Hematopoietic multipotent progenitor cell treated with erythropoietin and hydrocortisone succinate and interleukin-3 and kit ligand, for 17 days (in vitro differentiated cells): ENCODE data around the gene RAI14.
"Not testable (repeated sequence)": the region's sequence is repeated elsewhere in the genome, so short reads cannot be mapped to it uniquely, and the experiment has no call there.

ENCODE experiments used
- DNase-seq: peaks from one replicate; pipeline ENCODE4 v3.0.0-alpha.2; 2015; ENCODE audit warnings: low spot score

RAI14 gene

DNA sequence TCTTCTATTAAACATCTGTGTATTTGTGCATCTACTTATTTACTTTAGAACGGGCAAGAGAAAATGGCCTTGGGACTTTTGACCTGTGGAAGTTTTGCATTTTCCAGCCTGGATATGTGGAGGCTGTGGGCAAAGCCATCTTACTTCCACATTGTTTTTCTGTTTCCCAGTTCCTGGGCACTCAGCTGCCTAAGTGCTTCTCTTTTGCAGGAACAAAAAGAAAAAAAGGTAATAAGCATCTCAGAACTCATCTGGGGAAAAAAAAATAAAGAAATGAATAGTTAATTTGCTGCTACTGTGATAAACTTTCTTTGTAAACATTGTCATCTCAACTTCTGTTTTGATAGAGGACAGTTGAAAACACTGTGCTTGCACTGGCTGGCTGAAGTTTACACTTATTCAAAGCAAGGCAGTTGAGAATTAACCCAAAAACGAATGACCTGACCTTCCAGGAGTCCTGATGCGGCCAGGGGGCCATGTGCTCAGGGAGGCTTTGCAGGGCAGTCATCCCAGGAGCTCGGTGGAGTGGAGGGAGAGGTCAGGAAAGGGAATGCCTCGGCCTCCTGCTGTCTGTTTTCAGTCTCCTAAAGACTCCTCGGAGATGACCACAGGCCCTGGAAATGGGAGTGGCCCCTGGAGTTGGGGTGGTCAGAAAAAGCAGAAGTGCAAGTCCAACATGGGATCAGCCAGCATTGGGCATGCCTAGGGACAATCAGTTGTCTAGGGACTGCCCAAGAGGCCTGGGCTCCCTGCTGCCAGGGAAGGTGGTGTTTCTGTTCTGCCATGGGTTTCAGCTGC is 75.5 kb downstream of the RAI14 start:
- no peak for DNase-seq

DNA sequence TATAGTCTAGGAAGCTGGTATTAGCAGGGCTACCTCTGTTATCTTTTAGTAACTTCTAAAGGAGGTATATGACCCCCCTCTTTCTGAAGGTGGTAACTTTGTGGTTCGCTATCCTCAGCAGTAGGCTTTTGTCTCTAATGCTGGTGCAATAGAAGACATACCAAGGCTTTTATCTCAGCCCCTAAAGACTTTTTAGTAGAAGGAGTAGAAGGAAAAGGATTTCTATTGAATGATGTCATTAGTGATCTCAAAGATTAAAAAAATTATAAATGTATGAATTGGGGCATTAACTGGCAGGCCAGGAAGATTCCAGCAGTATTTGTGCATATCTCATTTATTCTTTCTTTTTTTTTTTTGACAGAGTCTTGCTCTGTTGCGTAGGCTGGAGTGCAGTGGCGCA is 78.2 kb downstream of the RAI14 start:
- DNase-seq = no peak

DNA sequence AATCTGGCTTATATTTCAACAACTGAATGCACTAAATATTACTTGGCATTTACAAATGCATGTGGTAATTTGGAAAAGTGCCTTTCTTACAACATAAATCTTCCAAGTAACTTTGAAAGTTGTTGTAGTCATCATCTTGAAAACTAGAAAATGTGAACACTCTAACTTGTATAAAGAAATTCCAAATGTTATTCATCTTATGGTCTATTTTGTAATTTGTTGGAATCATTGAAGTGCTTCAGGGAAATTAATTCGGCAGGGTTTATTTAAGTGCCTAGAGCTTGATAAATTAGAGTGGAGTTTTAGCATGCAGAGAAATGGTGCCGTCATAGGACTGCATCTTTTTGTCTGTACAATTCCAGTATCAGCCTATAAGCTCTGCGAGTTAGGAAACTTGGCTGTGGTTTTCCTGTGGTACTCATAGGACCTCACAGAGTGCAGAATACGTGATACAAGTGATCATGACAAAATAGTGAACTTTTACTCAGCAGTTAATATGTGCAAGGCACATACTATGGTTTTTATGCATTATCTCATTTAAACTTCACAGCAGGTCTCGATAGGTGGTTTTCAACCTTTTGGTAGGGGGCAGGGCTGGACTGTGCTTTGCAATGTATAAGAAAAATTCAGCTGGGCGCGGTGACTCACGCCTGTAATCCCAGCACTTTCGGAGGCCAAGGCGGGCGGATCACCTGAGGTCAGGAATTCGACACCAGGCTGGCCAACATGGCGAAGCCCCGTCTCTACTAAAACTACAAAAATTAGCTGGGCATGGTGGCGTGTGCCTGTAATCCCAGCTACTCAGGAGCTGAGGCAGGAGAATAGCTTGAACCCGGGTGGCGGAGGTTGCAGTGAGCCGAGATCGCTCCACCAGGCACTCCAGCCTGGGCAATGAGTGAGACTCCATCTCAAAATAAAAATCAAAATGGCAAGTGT is 79.6 kb downstream of the RAI14 start:
- no peak for DNase-seq

DNA sequence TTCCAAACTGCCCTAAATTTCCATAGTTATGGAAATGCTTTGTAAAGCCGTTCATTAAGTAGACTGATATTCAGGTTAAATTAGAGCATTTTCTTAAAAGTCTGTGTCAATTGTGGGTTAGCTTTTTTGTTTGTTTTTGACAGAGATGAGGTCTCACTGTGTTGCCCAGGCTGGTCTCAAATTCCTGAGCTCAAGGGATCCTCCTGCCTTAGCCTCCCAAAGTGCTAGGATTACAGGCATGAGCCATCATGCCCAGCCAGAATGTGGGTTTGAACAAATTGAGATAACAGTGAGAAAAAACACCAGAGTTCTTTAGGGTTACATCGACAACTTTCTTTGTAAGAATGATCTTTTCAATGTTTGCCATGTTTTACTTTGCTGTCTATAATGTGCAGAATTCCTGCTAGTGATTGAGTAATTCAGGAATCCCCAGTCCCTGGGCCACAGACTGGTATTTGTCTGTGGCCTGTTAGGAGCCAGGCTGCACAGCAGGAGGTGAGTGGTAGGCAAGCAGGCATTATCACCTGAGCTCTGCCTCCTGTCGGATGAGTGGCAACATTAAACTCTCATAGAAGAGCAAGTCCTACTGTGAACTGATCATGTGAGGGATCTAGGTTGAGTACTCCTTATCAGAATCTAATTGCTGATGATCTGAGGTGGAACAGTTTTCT is 80.5 kb downstream of the RAI14 start:
- no peak for DNase-seq

DNA sequence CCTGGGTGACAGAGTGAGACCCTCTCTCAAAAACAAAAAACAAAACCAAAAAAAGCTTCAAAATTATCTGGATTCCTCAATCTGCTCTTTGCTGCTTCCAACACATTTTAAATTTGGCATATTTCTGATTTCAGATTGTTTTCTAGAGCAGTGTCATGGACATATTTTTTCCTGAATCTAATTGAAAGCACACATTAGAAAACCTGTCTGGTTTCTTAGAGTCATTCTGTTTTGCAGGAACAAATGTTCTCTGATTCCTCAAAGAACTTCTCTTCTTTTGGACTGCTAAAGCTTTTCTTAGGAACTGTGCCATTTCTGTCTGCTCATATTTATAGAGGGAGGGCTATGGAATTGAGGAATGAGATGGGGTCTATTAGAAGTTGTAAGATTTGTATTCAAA is 81.6 kb downstream of the RAI14 start:
- no peak for DNase-seq

DNA sequence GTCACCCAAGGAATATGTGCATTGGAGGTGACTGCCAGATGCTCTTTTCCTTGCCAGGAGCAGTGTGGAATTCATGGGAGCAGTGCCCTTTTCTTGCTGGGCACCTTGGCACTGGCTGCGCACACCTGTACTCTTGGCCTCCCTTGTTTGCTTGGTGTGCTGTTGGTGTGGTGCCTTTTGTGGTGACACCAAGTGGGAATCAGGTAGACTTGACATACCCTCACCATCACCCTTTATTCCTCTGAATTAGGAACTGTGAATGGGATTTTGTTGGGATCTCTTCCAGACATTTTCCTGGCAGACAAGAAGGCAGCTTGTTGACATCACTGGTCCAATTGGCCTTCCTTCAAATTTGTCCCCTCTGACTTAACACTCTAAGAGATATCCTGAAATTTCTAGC is 82.3 kb downstream of the RAI14 start:
- DNase-seq = no peak

DNA sequence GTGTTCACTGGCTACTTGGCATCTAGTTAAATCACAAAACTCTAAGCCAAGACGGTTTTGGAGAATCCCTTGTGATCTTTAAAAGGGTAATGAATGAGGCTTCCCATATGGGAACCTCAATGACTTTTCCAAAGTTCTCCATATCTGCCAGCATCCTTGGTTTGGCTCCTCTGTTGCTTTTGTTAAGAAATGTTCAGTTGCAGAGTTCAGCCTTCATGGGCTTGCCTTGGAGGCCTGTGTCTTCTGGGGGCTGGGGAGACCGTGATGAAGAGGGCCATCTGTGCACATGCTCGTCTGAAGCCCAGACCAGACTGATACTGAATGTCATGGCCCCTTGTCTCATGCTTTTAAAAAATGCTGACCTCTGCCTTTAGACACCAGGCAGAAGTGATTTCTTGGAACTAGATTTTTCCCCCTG is 84.3 kb downstream of the RAI14 start:
- no peak for DNase-seq

DNA sequence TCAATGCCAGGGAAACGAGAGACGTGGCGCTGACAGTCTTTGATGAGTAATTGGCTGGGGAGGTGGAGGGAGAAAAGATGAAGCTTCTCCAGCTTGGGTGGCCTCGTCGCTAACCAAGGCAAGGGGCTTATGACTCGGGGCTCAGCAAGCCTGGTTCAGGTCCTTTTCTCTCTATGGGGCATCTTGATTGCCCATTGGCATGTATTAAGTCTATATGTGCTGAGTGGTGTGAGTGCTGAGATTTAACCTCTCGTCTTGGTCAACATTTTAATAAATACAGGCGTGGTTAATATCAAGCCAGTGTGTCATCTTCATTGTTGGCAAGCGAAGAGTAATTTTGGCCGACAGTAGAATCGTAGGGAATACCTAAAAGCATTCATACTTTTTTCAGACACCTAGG is 85.9 kb downstream of the RAI14 start:
- DNase-seq = no peak

DNA sequence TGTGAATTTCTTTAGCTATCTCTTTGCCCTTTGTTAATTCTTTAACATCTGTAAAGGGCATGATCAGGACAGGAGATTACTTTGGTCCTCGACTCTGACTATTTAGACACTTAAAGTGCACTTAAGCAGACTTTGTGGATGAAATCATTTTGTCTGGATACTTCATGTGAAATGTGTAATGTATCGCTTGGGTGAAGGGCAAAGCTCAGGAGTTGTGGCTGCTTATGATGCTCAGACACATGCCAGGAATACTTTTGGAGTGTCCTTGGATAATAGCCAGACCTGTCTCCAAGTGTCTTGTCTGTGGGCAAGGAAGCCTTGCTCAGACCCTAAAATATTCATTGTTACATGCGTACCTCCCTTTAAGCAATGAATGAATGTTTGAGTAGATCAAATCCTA is 87.8 kb downstream of the RAI14 start:
- no peak for DNase-seq

DNA sequence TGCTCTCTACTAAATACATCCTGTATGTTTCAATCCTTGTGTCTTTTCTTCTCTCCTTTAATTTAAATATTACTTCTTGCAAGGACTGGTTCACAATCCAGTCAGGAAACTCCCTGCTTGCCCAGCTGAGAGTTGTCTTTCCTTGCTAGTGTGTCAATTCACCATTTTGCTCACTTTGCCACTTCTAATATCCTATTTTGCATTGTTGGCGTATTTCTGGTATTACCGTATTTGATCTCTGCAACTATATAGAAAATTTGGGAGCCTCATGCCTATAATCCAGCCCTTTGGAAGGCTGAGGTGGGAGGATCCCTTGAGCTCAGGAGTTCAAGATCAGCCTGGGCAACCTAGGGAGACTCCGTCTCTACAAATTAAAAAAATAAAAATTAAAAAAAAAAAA is 92.3 kb downstream of the RAI14 start:
- no peak for DNase-seq

DNA sequence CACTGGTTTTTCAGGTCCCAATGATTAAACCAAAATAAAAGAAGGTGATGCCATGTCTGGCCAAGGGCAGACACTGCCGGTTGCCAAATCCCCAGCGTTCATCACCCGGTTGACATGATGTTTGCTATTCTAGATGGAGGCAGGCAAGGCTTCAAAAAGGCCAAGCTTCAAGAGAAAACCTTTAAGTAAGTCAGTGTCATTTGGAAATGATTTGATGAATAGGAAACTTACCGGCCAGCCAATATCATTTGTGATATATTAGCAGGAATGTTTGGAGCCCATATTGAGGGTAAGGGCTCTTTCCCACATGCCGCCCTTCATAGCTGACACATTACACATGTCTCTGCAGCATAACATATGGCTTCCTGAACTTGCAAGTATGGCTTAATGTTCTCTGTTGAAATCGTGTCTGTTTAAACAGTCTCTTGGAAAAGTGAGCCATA is 93.3 kb downstream of the RAI14 start:
- DNase-seq = no peak

DNA sequence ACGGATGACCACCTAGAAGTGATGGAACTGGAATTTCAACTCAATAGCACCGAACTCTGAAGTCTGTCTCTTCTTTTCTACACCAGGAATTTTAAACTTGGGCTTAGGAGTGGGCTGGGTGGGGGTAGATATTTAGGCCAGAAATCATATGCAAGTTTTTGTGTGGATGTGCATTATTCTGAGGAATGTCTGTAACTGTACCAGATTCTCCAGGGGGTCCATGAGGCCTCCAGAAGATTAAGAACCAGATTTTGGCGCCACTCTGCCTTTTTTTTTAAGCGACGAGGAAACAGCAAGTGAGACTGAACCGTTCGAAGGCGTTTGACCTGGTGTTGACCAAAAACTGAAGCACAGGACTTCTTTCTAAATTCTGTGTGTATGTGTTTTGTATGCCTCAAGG is 94.1 kb downstream of the RAI14 start:
- no peak for DNase-seq

DNA sequence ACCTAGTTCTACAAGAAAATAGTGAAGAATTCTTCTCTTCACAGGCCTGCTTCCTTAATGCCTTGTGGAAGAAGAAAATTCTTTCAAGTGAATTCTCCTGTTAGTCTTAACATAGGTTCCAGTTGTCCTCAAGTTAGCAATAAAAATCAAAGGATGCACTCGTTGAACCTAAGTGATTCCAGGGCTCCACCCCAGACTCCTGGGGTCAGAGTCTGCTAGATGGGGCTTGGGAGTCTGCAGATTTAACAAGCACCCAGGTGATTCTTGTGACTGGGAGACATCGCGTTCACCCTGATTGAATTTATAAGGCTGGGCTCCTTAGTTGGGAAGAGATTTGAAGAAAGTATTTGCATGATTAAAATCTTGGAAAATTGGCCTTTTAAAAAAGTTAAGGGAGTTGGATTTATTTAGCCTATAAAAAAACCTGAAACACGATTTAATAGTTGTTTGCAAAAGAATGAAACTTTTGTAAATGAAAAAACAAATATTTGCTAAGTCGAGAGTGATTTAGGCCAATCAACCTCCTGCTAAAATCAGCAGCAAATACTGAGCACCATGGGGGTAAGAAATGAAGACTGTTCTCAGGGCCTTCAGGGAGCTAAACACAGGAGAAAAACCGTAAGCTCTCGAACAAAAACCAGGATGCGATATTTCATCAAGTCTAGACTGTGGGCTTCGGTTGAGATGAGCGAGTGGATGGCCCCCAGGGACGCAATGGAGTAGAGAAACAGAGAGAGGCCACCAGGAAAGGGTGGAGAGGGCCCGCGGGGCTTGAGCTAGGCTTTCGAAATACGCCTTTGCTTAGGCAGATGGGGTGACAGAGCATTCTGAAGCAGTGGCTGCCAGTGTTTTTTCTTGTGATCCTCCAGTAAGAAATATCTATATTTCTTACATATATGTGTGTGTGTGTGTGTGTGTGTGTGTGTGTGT is 95.9 kb downstream of the RAI14 start:
- DNase-seq = no peak

DNA sequence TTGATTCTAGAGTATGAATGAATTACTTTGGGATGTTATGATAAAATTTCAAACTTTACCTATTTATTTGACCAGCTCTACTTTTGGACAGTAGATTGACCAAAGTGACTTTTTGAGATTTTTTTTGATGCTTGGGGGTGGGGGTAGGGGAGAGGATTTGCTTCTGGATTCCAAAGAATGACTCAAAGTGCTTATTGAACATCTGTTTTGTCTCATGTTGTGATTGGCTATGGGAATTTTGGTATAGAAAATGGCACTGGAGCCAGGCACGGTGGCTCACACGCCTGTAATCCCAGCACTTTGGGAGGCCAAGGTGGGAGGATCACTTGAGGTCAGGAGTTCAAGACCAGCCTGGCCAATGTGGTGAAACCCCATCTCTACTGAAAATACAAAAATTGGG is 97.1 kb downstream of the RAI14 start:
- not testable (repeated sequence) for DNase-seq

DNA sequence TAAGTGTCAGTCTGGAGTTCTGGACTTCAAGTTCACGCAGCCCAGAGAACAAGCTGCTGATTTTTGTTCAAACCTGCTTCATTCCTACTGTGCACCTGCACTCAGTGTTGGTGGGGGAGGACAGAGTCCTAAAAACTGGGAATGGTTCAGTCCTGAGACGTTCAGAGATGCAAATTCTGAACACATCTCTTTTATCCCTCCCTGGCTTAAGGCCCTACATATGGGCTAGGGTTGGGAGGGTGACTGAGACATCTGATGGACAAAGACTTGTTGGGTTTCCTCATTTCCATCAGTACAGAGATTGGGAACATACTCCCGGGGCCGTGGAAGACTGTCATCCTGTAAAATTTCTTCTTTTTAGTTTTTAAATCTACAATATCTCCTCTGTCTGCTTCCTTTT is 99.8 kb downstream of the RAI14 start:
- DNase-seq = no peak

DNA sequence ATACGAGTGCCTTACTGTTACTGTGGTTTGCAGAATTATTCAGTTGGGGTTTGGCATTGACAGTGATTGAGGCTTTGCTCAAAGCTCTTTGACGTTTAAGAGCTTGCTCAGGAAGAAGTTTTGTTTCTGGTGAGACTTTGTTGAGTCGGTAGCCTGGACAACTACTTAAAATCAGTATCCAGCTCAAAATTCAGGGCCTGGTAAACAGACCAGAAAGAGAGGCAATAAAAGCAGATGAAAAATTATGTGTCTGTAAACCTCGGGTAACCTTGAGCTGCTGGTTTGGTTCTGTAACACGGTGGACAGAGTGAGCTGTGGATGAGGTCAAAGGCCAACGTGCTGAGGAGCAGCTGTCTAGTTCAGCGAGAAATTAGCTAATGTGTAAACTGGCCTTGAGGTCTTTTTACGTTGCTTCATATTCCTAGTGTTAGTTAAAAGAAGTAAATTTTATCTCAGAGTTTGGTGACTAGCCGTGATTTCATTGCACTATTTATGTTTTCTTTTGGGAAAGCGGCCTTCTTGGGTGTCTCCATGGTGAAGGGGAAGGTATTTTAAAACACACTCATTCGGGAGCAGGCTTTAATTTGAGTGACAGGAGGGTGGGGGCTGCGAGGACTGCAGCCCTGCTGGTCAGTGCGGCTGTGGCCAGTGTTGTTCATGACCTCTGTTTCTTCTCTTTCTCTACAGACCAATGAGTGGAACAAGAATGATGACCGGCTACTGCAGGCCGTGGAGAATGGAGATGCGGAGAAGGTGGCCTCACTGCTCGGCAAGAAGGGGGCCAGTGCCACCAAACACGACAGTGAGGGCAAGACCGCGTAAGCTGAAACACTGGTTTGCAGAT is 100.9 kb downstream of the RAI14 start:
- no peak for DNase-seq

DNA sequence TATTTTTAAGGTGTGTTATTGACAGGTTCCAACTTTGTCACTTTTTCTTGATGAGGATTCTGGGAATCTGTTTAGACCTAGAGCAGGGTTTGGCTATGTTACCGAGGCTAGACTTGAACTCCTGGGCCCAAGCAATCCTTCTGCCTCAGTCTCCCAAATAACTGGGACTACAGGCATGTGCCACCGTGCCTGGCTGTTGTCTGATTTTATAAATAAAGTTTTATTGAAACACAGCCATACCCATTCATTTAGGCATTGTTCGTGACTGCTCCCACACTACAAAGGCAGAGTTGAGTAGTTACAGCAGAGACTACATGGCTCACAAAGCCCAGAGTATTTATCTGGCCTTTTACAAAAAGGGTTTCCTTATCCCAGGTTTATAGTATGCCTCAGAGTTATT is 102.4 kb downstream of the RAI14 start:
- no peak for DNase-seq

DNA sequence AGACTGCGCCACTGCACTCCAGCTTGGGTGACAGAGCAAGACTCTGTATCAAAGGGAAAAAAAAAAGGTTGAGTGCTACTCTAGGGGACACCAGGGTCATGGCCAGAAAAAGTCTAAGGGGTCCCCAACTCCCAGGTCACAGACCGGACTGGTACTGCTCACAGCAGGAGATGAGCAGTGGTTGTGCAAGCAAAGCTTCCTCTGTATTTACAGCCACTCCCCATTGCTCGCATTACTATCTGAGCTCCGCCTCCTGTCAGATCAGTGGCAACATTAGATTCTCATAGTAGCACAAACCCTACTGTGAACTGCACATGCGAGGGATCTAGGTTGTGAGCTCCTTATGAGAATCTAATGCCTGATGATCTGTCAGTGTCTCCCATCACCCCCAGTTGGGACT is 103.1 kb downstream of the RAI14 start:
- DNase-seq = not testable (repeated sequence)

DNA sequence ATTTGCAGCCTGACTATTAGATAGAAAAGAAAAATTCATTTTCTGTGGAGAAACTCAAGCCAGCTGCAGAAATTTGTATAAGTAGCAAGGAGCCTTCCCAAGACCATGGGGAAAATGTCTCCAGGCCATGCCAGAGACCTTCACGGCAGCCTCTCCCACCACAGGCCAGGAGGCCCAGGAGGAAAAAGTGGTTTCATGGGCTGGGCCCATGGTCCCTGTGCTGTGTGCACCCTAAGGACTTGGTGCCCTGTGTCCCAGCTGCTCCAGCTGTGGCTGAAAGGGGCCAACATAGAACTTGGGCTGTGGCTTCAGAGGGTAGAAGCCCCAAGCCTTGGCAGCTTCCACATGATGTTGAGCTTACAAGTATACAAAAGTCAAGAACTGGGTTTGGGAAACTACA is 109.5 kb downstream of the RAI14 start:
- DNase-seq = no peak

DNA sequence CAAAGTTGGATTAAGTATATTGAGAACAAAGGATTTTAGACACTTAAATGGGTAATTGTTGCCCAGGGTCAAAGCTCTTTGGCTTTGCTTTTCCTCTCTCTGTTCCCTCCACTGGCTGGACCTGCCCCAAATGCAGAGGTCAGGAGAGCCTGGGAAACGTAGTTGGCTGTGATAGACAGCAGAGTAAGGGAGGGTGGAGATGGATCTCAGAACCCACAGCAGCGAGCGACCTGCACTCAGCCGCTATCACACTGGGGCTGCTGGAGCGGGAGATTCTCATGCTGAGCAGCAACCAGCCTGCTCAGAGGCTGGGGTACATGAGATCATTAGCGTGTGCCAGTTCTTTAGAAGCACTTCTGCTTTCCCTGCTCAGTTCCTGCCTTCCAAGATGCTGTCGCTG is 111.1 kb downstream of the RAI14 start:
- no peak for DNase-seq

DNA sequence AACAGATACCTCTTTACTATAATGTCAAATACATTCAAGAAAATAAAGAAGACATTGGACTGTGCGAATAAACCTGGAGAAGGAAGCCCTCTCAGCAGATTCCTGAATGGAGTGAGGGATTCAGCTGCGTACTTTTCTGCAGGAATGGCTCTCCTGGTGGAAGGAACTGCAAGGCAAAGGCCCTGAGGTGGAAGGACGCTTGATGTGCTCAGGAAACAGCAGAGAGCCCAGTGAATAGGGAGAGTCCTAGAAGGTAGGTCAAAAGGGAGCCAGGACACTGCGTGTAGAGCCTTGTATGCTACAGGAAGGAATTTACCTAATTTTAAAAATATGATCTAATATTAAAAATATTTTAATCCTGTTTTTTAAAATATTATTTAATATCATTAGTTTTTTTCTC is 114.4 kb downstream of the RAI14 start:
- no peak for DNase-seq
